ENCODE data around the gene CCDC192.

The CCDC192 gene

GRCh38 chr5:127985811-127986325, 282.7 kb downstream of the CCDC192 start:
- DNase-seq (ENCODE audit: low spot score): no peak

- no peak for DNase-seq (ENCODE audit: low spot score)
Measured at GRCh38 chr5:127987354-127988145, 284.4 kb downstream of the CCDC192 start.

GRCh38 chr5:127988146-127988760, 285.1 kb downstream of the CCDC192 start:
- DNase-seq (ENCODE audit: low spot score): peak; percentile 25

Measured in hepatic stellate cell (primary cell).